HG03442 (cell line): Measurements from ENCODE around the gene DEPP1.
A peak's percentile ranks its signal among the peaks of the same experiment; 100 is the strongest.
"Not testable (repeated sequence)": the region's sequence is repeated elsewhere in the genome, so short reads cannot be mapped to it uniquely, and the experiment has no call there.

Experiments
- ATAC-seq: cut with Tn5 transposase; IDR thresholded peaks from one replicate; pipeline ENCODE4 v1.9.1; 2021; ENCODE audit warnings: mild to moderate bottlenecking, moderate library complexity; ENCODE audit not compliant: unreplicated experiment

The DEPP1 gene, protein sequence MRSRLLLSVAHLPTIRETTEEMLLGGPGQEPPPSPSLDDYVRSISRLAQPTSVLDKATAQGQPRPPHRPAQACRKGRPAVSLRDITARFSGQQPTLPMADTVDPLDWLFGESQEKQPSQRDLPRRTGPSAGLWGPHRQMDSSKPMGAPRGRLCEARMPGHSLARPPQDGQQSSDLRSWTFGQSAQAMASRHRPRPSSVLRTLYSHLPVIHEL

DNA sequence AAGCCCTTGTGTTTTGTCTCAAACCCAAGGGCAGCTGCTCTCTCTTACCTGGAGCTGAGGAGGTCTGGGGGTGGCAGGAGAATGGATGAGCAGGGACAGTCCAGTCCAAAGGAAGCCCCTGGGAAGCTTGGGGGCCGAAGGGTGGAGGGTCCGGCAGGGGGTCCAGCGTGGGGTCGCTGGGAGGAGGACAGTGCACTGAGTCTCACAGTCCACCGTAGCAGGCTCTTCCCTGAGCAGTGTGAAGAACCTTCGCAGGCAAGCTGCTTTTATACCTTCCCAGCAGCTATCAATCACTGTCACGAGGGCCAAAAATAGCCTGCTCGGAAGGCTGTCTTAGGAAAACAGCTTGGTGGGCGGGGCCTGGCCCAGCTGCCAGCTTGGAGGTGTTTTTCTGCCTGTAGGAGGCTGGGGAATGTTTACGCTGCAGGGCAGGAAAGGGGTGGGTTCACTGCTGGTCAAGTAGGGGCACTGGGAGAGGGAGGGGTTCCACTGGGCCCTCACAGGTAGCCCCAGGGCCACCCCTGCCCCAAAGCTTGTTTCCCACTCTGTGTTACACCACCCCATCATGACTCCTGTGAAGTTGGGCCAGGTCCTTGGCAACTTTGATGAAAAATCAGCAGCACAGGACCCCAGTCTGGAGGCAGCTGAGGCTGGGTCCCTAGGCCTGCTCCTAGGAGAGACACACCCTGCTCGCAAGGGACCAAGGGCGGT is at the start of gene DEPP1:
TSS of gene DEPP1 (minus strand) at position 240 of the 711 bp plus-strand sequence. CDS start 779 bp downstream, outside the sequence.
- ATAC-seq: peak; percentile 26

DNA sequence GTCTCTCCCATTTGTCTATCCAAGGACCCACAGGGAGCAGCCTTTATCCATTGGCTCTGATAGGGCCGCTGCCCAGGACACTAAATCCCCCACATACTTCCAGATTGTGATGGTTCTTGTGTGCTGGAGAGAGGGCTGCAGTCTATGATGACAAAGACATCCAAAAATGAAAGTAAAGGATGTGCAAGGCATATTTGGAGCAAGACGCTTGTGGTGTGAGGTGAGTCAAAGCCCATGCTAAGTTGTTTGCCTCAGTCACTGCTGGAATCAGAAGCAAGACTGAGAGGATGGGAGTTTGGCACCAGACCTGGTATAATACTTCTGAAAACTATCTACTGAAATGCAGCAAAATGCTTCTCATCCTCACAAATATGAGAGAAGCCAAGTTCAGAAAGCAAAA is 44.8 kb upstream of the DEPP1 start:
- ATAC-seq: no peak

DNA sequence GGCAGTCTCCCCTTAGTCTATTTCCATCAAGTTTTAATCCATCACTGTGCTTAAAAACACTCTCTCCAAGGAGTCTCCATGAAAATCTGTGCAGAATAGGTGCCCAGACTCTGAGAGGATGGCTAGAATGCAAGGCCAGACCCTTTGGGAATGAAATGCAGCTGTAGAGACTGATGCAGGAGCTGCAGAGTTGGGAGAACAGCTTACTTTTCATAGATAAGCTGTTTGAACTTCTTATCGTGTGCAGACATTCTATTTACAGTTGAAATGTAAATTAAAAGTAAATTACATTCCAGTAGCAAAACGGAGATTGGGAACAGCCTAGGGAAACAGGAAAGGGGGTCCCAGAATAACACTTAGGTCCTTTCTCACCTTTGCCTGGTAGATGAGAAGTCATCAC is 37.0 kb upstream of the DEPP1 start:
- ATAC-seq: no peak

DNA sequence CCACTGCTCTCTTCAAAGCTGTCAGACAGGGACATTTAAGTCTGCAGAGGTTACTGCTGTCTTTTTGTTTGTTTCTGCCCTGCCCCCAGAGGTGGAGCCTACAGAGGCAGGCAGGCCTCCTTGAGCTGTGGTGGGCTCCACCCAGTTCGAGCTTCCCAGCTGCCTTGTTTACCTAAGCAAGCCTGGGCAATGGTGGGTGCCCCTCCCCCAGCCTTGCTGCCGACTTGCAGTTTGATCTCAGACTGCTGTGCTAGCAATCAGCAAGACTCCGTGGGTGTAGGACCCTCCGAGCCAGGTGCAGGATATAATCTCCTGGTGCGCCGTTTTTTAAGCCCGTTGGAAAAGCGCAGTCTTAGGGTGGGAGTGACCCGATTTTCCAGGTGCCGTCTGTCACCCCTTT is 35.9 kb upstream of the DEPP1 start:
- not testable (repeated sequence) for ATAC-seq

DNA sequence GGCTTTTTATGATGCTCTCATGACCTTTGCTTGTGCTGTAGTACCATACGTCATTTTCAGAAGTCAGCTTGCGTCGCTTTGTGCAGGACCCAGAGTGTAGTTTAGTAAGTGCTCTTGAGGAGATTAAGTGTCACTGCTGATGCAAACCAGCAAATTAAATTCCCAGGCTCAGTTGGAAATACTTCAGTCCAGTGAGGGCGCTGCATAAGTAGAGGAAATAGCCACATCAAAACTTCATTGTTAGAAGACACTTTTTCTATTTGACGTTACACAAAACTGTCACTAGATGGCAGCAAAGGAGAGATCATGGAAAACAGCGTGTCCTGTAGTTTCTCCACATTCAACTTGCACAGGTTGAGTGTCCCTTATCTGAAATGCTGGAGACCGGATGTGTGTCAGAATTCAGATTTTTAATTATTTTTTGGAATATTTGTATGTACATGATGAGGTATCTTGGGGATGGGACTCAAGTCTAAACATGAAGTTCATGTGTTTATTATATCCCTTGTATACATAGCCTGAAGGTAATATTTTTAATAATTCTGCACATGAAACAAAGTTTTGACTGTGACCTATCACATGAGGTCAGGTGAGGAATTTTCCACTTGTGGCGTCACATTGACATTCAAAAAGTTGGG is 30.0 kb upstream of the DEPP1 start:
- peak; percentile 75 for ATAC-seq

DNA sequence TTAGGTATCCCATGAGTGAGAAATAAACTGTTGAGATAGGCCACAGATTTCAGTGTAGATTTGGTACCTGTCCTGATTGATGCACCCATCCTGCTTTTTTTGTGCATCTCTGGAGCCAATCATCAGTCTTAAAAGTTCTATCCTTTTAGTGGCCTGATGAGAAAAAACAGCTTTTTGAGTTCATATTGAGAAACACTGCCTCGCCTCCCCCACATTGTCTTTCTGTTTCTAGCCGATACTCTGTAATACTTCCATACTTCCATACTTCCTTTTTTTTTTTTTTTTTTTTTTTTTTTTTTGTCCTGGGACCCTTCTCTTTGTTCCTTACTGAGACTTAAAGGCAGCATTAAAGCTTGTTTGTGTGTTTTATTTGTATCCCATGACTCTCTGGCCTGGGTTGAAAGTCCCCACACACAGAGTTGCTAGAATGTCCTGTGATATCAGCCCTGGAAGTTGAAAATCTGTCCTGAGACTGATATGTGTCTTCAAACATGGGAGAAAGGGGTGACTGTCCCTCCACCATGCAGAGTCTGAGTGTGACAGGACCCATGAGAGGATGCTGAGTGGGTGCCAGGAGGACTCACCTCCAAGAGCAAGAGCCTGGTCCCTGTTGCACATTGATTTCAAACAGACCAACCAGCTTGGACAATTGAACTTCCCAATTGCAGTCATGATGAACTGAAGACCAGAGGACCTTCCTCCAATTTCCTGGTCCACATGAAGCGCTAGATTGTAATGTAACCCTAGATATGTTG is 27.8 kb upstream of the DEPP1 start:
- no peak for ATAC-seq

DNA sequence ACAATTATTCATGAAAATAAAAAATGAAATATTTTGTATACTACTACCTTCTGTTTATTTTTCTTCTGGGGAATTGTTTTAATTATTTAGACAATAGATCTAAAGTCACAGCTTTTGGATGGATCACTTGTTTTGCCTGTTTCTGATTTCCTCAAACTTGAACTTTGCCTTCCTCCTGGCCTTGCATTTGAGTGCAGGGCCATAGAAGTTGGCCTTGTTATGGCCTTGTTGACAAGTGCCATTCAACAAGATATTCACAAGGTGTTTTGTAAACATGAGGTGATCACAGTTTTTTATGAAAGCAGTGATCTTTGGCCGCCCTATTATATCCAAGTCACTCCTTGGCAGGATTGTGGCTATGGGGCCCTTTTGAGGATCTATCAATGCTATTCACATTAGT is 26.7 kb upstream of the DEPP1 start:
- no peak for ATAC-seq

DNA sequence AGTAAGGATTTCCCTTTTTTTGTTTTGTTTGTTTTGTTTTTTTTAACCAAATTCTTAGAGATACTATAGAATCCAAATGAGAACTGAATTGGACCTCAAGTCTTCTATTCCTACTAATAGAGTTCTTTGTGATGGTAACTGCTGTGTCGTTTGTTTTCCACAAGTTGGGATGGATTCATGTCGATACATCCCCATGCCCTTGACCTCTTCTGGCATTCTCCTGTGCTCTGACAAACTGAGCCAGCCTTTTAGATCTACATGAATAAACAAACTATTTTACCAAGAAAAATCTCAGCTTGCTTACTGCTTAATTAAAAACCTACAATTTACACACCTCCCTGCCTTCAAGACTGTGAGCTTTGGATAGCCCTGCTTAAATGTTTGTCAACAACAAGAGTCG is 26.1 kb upstream of the DEPP1 start:
- no peak for ATAC-seq

DNA sequence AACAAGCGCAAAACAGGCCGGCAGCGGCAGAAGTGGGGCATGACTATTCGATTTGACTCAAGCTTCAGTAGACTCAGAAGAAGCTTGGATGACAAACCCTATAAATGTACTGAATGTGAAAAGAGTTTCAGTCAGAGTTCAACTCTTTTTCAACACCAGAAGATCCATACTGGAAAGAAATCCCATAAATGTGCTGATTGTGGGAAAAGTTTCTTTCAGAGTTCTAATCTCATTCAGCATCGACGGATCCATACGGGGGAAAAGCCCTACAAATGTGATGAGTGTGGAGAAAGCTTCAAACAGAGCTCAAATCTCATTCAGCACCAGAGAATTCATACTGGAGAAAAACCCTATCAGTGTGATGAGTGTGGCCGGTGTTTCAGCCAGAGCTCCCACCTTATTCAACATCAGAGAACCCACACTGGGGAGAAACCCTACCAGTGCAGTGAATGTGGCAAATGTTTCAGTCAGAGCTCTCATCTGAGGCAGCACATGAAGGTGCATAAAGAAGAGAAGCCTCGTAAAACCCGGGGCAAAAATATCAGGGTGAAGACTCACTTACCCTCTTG is 24.9 kb upstream of the DEPP1 start:
- no peak for ATAC-seq

DNA sequence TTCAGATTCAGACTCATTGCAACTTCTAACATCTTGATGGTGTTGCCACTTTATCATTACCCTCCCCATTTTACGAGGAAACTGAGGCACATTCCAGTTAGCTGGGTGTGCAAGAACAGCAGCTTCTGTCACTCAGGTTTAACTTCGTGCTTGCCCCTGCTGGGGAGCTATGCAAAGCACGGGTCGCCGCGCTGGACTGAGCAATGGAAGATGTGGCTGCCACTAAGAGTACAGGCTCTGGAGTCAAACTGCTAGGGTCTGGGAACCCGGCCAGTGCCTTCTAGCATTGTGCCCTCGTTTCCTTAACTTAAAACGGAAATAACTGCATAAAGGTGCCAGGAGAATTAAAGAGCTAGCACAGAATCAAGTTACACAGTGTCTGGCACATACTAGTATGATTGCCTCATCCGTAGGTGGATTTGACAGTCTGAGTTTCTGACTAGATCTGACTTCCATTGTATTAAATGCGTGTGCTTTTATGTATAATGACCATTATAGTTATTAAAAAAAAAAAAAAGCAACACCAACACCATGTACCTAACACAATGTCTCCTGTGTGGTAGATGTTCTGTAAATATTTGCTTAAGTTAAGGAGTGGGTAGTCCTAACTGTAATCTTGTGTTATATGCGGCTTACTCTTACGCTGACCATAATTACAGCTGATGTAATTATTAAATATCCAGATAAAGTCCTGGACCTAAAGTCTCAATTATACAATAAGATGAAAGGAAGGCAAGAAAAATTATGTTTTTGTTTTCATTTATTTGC is 23.0 kb upstream of the DEPP1 start:
- peak; percentile 78 for ATAC-seq

DNA sequence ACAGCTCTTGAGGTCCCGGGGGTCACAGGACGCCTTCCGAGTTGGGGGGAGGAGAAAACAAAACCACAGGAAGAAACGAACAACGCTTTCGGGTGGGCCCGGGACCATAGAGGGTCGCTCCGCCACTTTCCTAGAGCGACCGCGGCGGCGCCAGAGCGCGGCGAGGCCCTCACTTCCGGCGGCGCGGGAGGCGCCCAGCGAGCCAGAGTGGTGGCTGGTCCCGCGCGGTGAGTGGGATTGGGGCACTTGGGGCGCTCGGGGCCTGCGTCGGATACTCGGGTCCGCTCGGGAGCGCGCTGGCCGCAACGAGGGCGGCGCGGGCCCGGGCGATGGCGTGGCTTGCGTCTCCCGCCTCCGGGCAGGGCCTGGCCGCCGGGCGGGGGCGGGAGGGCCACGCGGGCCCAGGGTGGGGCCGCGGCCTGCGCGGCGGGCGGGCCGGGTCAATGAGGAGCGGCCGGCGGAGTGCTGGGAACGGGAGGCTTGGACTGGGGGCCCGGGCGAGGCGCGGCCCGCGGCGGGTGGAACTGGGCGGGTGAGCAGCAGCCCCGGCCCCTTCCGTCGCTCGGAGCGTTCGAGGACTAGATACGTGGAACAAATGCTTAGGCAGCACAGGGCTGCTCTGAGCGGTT is 22.3 kb upstream of the DEPP1 start, which contains the start of gene ZNF22:
TSS of gene ZNF22 (plus strand) at position 172 of the 629 bp plus-strand sequence. CDS start 2,446 bp downstream, outside the sequence.
- peak; percentile 61 for ATAC-seq

DNA sequence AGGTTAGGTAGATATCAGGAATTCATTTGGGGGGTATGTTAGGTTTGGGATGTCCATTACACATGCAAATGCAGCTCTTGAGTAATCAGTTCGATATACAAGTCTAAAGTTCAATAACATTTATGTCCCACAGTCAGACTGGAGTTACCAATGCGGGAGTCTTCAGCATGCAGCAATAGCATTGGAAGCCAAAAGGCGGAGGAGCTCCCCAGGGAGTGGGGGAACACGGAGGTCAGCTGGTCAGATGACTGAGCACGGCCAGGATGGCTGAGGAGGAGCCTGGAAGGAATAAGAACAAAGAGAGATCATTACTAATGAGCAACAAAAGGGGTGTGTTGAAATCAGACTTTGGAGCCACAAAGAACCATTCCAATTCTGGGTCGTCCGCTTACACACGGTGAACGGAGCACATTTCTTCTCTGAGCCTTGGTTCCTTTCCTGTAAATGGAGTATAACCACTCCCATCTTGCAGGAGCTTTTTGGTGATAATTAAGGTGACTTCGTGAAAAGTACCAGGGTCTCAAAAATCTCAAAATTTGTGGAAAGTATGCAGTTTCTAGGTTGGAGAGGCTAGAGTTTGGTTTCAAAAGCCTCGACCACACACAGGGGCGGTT is 21.6 kb upstream of the DEPP1 start:
- no peak for ATAC-seq

DNA sequence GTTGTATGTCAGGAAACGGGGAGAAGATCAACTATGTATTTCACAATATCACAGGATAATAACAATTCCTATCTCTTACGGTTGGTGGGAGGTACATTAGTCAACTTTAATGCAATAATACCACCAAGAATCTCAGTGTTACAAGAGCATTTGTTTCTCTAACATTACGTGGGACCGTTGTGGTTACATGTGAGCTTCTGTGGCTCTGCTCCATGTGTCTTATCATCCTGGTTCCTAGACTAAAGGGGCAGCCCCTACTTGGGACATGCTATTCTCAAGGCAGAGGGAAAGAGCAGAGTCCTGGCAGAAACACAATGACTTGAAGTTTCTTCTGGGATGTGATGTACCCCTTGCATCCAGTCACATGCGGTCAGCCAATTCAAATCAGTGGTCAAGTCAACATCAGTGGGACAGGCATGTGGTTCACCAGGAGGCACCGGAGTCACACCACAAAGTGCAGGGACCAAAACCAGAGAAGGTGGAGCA is 19.6 kb upstream of the DEPP1 start:
- no peak for ATAC-seq

DNA sequence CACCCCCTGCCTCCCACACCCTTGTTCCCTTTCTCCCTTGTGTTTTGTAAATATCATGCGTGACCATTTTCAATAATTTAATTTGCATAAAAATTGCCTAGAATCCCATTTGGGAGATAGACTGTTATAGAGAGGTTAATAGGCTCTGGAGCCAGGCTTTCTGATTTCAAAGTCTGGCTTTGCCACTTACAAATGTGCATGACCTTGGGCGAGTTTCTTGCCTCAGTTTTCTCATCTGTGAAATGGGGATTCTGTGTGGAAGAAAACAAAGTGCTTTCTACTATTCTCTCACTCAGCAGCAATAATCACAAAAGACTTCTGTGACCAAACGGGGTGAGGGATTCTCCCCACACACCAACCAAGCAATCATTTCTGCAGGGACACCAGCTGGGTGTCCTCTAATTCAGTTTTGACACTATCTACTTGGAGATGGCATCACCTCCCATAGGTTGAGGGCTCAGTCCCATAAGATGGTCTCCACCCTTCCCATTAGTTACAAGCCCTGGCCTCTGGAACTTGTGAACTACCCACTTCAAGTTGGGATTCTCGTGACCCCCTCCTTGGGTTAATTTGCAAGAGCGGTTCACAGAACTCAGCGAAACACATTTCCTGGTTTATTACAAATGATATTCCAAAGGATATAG is 18.6 kb upstream of the DEPP1 start:
- no peak for ATAC-seq

DNA sequence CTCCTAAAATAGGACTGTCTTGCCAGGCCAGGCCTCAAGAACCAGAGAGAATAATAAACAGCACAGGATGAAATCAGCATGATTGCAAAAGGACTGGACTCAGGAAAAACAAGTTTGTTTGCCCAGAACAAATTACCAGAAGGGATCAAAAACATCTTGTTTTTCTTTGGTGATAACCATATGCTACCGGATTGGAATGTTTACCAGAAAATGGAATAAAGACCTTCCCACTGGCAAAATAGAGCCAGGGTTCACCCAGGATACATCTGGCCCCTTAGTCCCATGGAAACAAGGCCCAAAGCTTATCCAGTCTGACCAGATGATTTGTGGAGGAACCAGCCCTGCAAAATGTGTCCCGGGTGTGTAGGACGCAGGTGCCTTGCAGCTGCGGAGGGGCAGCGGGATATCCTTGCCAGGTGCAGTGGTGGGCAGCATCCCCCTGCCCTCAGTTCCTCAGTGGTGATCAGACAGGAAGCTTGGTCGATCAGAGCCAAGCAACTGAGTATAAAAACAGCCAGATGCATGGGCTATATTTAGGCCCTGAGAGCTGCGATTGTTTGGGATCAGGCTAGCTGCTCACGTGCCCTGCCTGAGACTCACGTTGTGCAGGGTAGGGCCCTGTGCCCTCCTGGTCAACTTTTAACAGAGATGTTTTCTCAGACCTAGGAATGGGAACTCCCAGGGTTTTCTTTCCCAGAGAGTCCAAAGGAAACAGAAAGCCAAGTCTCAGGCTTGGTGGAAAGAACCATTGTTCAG is 17.5 kb upstream of the DEPP1 start:
- no peak for ATAC-seq

DNA sequence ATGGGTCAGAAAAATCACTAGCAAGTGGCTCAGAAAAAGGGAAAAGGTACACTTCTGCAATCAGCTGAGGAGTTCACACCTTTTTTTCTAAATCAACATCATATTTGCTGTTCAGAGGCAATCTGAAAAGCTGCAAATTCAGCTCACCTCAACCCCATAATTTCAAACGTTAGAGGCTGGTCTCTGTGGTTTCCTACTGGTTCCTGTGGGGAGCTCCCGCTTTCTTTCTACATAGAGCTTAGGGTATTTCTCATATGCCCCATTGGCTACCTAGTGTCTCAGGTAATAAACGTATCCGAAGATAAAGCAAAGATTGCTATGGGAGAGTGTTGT is 16.9 kb upstream of the DEPP1 start:
- no peak for ATAC-seq

DNA sequence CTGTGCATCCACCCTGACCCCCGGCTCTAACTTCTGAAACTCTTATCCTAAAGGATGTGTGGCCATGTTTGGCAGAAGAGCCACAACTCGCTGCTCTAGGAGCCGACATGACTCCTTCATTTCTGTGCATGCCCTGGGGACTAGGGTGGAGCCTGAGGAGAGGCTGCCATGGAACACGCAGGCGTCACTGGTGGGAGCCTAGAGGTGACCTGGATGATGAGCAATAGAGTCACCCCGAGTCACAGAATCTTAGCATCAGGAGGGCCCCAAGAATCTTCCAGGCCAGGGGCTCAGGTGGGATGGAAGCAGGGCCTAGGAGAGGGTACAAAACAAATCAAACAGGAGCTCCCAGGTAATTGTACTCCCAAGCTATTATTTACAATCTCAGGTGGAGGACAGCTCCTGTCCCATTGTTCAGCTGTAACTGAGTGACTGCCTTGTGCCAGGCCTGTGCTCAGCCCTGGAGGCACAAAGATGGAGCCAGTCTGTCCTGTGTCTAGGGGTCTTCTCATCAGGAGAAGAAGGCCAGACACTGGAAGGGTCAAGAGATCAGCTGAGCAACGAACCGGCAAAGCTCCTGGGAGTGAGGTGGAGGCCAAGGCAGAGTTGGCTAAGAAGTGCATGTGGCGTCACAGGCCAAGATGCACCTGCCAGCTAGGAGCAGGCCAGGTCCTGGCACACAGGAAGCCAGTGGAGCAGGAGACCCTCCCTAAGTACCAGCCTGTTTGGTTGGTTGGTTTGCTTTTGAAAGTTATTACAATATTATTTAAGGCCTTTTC is 16.3 kb upstream of the DEPP1 start:
- no peak for ATAC-seq
